HL-60 (cell line): Measurements from ENCODE around the gene ABHD11.
A peak's percentile ranks its signal among the peaks of the same experiment; 100 is the strongest.

ENCODE experiments used
- DNase-seq, 2 experiments: peaks; one replicate each; pipeline ENCODE4 v3.0.0-alpha.2; 2010 to 2020; ENCODE audit warnings: low read depth in 1 of 2, low spot score in 1 of 2
- H3K27ac ChIP-seq: fragments of 250-450 bp; sonication (Bioruptor Pico); replicated peaks from 2 replicates; pipeline ENCODE4 v1.5.1; 2020; ENCODE audit warnings: mild to moderate bottlenecking, moderate library complexity
- H3K27me3 ChIP-seq: fragments of 250-450 bp; sonication (Bioruptor Pico); 2 replicates; pipeline ENCODE4 v1.5.1; 2021; ENCODE audit warnings: mild to moderate bottlenecking, moderate library complexity; ENCODE audit not compliant: insufficient read depth, poor library complexity, severe bottlenecking
- H3K4me3 ChIP-seq: replicated peaks from 2 replicates; pipeline ENCODE4 v1.5.1; 2011; ENCODE audit warnings: mild to moderate bottlenecking, control low read depth, low read length; ENCODE audit not compliant: insufficient read depth
- GABPA ChIP-seq: IDR thresholded peaks from 2 replicates; pipeline ENCODE4 v1.6.1; 2012; ENCODE audit warnings: low read depth
- POLR2AphosphoS5 ChIP-seq: IDR thresholded peaks from 2 replicates; pipeline ENCODE4 v1.6.1; 2012; ENCODE audit warnings: low read depth
- SPI1 ChIP-seq: IDR thresholded peaks from 2 replicates; pipeline ENCODE4 v1.6.1; 2012; ENCODE audit warnings: low read depth, mild to moderate bottlenecking, borderline replicate concordance
- TF ChIP-seq, protein P1 (sequence below): IDR thresholded peaks from one replicate; pipeline ENCODE4 v1.5.1; 2011; ENCODE audit warnings: low read length, control low read depth, inconsistent platforms; ENCODE audit not compliant: insufficient read depth
- TF ChIP-seq, protein P2 (sequence below): IDR thresholded peaks from 2 replicates; pipeline ENCODE4 v1.6.1; 2012; ENCODE audit warnings: low read depth; ENCODE audit not compliant: insufficient replicate concordance

ABHD11 gene

DNA sequence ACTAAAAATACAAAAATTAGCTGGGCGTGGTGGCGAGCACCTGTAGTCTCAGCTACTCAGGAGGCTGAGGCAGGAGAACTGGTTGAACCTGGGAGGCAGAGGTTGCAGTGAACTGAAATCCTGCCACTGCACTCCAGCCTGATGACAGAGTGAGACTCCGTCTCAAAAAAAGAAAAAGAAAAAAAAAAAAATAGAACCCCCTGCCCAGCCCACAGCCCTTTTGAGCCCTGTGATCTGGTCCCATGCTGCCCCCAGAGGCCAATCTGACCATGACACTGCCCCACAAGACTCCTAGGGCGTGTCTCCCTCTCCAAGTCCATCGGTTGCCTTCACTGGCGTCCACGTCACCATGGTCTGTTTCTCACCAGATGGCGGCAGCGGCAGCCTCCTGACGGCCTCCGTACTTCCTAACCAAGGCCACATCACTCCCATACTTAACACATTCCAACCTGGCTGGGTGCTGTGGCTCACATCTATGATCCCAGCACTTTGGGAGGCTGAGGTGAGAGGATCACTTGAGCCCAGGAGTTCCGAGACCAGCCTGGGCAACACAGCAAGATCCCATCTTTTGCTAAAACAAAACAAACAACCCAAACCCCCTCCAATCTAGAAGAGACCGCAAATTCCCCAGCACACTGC lies 37.1 kb downstream of the ABHD11 start:
- peak in 1 of 2 experiments; percentile 23 for DNase-seq
- TF ChIP-seq, protein P1, sequence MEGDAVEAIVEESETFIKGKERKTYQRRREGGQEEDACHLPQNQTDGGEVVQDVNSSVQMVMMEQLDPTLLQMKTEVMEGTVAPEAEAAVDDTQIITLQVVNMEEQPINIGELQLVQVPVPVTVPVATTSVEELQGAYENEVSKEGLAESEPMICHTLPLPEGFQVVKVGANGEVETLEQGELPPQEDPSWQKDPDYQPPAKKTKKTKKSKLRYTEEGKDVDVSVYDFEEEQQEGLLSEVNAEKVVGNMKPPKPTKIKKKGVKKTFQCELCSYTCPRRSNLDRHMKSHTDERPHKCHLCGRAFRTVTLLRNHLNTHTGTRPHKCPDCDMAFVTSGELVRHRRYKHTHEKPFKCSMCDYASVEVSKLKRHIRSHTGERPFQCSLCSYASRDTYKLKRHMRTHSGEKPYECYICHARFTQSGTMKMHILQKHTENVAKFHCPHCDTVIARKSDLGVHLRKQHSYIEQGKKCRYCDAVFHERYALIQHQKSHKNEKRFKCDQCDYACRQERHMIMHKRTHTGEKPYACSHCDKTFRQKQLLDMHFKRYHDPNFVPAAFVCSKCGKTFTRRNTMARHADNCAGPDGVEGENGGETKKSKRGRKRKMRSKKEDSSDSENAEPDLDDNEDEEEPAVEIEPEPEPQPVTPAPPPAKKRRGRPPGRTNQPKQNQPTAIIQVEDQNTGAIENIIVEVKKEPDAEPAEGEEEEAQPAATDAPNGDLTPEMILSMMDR: peak; percentile 2
- no peak for TF ChIP-seq POLR2AphosphoS5

DNA sequence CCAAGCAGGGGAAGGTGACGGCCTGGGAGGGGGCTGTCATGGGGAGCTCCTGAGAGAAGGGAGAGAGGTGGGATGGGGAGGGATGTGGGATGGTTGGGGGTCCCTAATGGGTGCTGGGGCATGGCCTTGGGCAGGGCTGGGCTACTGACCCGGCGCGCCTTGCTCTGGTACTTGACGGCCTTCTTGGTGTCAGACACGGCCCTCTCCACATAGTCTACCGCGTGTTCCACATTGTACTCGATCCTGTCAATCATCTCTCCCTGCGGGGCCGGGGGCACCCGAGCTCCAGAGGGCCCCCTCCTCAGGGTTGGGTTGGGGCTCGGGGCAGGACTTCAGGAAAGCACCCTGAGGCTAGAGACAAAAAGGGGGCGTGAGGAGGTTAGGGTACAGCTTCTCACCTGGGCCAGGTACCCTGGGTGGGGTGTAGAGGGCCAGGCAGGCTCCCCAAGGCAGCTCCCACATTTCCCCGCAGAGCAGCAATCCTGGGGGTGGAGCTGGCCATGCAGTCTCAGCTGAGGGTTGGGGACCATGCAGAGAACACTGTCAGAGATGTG lies 37.9 kb downstream of the ABHD11 start:
- H3K27ac ChIP-seq: no peak overlapping the region
- no peak for TF ChIP-seq GABPA
- TF ChIP-seq, protein P2, sequence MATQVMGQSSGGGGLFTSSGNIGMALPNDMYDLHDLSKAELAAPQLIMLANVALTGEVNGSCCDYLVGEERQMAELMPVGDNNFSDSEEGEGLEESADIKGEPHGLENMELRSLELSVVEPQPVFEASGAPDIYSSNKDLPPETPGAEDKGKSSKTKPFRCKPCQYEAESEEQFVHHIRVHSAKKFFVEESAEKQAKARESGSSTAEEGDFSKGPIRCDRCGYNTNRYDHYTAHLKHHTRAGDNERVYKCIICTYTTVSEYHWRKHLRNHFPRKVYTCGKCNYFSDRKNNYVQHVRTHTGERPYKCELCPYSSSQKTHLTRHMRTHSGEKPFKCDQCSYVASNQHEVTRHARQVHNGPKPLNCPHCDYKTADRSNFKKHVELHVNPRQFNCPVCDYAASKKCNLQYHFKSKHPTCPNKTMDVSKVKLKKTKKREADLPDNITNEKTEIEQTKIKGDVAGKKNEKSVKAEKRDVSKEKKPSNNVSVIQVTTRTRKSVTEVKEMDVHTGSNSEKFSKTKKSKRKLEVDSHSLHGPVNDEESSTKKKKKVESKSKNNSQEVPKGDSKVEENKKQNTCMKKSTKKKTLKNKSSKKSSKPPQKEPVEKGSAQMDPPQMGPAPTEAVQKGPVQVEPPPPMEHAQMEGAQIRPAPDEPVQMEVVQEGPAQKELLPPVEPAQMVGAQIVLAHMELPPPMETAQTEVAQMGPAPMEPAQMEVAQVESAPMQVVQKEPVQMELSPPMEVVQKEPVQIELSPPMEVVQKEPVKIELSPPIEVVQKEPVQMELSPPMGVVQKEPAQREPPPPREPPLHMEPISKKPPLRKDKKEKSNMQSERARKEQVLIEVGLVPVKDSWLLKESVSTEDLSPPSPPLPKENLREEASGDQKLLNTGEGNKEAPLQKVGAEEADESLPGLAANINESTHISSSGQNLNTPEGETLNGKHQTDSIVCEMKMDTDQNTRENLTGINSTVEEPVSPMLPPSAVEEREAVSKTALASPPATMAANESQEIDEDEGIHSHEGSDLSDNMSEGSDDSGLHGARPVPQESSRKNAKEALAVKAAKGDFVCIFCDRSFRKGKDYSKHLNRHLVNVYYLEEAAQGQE: no peak
- TF ChIP-seq, protein P1: no peak
- no peak for TF ChIP-seq SPI1
- no peak for TF ChIP-seq POLR2AphosphoS5
- H3K27me3 ChIP-seq: no peaks in the 10 kb centered on the region
- DNase-seq: no peak
- H3K4me3 ChIP-seq: no peak overlapping the region

More for the DNA sequence above, 37.1 kb downstream of the ABHD11 start:
- H3K4me3 ChIP-seq: no peak overlapping the region
- no peak overlapping the region for H3K27ac ChIP-seq
- no peaks in the 10 kb centered on the region for H3K27me3 ChIP-seq

DNA sequence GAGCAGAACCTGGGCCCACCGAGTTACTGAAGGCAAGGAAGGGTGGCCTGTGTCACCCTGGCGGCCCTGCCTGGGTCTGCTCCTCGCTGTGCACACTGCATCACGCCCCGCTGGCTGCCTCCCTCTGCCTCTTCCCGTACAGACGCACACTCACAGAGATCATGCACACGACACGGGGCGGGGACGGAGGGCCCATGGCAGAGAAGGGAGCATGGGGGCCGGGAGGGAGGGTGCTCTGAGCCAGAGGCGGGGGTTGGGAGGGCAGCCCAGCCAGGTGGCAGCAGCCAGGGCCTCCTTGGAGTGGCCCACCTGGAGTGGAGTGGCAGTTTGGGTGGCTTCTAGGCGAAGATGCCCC lies 38.6 kb downstream of the ABHD11 start:
- Histone ChIP-seq H3K27me3 (no peaks in the 10 kb centered on the region), H3K4me3 (no peak overlapping the region), H3K27ac (no peak overlapping the region)
- TF ChIP-seq, protein P2: no peak
- TF ChIP-seq, protein P1: no peak
- TF ChIP-seq POLR2AphosphoS5 (no peak), GABPA (no peak), SPI1 (no peak)
- DNase-seq: no peak

DNA sequence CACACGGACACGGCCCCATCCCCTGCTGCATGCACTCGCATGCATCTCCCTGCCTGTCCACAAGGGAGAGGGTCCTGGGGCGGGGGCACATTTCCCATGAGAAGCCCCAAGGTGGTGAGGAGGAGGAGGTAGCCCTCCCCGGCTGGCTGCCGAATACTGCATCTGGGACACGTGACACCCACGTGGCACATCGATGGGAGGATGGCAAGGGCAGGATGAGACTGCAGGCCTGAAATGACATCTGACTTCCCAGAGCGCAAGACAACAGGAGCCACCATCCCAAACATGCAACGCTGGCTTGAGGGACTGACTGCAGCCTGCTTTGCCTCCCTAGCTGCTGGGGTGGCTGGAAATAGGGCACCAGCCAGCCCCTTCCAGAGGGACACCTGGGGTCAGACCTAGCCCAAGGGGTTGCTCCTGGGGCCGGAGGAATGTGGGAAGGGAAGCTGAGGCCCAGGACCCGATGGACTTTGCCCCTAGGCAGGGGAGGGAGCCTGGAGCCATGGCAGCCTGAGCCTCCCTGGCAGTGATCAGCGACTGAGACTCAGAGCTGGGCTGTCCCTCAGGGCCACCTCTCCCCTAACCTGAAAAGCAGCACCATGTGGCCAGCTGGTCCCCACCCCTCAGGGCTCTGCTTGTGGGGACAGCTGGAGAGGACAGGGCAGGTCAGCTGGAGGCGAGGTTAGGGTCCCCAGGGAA lies 39.1 kb downstream of the ABHD11 start:
- TF ChIP-seq, protein P2: no peak
- TF ChIP-seq, protein P1: no peak
- TF ChIP-seq POLR2AphosphoS5: no peak
- TF ChIP-seq GABPA: no peak
- no peak for TF ChIP-seq SPI1
- no peak overlapping the region for H3K27ac ChIP-seq

More for the DNA sequence above, 39.1 kb downstream of the ABHD11 start:
- H3K4me3 ChIP-seq: no peak overlapping the region
- DNase-seq: no peak
- H3K27me3 ChIP-seq: no peaks in the 10 kb centered on the region
